SK-N-SH (cell line): ENCODE measurements around the gene GNG3. TPM values are rescaled to one million over a fixed set of nuclear protein-coding genes. Genes with fewer than 3 reads are reported as not detected.

Source experiments
- CTCF ChIA-PET: fragments of 300-600, 350-600 bp; formaldehyde crosslinking; extraction: SDS; loops from one replicate; lab custom pipeline; 2021; lab: Yijun Ruan, JAX
- POLR2A ChIA-PET: fragments of 350-600 bp; sonication (Branson Sonifier 250); formaldehyde crosslinking; extraction: SDS; loops from one replicate; lab custom pipeline; 2020; ENCODE audit warnings: antibody characterized with exemption, inconsistent platforms; lab: Yijun Ruan, JAX
- DNase-seq: peaks from one replicate; pipeline ENCODE4 v3.0.0; 2012
- H2AFZ ChIP-seq: fragments of 200-600 bp; sonication (generic); 2 replicates; pipeline ENCODE4 v1.8.1; 2016; ENCODE audit warnings: antibody characterized with exemption, mild to moderate bottlenecking, low read depth
- H3F3A ChIP-seq: fragments of 200-600 bp; sonication (generic); replicated peaks from 2 replicates; pipeline ENCODE3; 2016; ENCODE audit warnings: antibody characterized with exemption, mild to moderate bottlenecking; ENCODE audit not compliant: insufficient read depth
- H3K27ac ChIP-seq, 2 experiments: fragments of 200-500 bp in 1 of 2; fragments of 200-600 bp in 1 of 2; sonication (Bioruptor generic) in 1 of 2; sonication (generic), shearing (Covaris generic) in 1 of 2; 2 replicates each; pipeline versions ENCODE4 v1.5.1 to v1.6.1; 2014 to 2016; ENCODE audit warnings: low read depth in 2 of 2, inconsistent platforms in 1 of 2, low read length in 1 of 2, mild to moderate bottlenecking in 1 of 2, mixed read lengths in 1 of 2
- H3K27me3 ChIP-seq: fragments of 200-600 bp; sonication (generic), shearing (Covaris generic); 2 replicates; pipeline ENCODE4 v1.6.1; 2016; ENCODE audit warnings: mixed run types; ENCODE audit not compliant: insufficient read depth
- H3K36me3 ChIP-seq, 2 experiments: fragments of 200-500 bp in 1 of 2; fragments of 200-600 bp in 1 of 2; sonication (Bioruptor generic) in 1 of 2; sonication (generic) in 1 of 2; replicated peaks in 1 of 2; 2 replicates each; pipeline versions ENCODE3 to v1.5.1; 2014 to 2016; ENCODE audit warnings: low read length in 1 of 2, mild to moderate bottlenecking in 1 of 2; ENCODE audit not compliant: insufficient read depth in 2 of 2, control insufficient read depth in 1 of 2
- H3K4me1 ChIP-seq, 2 experiments: fragments of 200-500 bp in 1 of 2; fragments of 200-600 bp in 1 of 2; sonication (Bioruptor generic) in 1 of 2; sonication (generic), shearing (Covaris generic) in 1 of 2; 2 replicates each; pipeline versions ENCODE4 v1.5.1 to v1.6.1; 2014 to 2016; ENCODE audit warnings: low read depth in 1 of 2, low read length in 1 of 2, mixed run types in 1 of 2; ENCODE audit not compliant: insufficient read depth in 2 of 2, control insufficient read depth in 1 of 2
- H3K4me2 ChIP-seq: fragments of 200-600 bp; sonication (generic), shearing (Covaris generic); 2 replicates; pipeline ENCODE4 v1.6.1; 2017; ENCODE audit warnings: mixed run types
- H3K4me3 ChIP-seq, 2 experiments: fragments of 200-500 bp in 1 of 2; fragments of 200-600 bp in 1 of 2; sonication (Bioruptor generic) in 1 of 2; sonication (generic), shearing (Covaris generic) in 1 of 2; 2 replicates each; pipeline versions ENCODE4 v1.5.1 to v1.8.1; 2014 to 2016; ENCODE audit warnings: low read depth in 2 of 2, inconsistent platforms in 1 of 2, low read length in 1 of 2, mild to moderate bottlenecking in 1 of 2, mixed read lengths in 1 of 2, moderate library complexity in 1 of 2
- H3K79me2 ChIP-seq: fragments of 200-600 bp; sonication (generic); 2 replicates; pipeline ENCODE4 v1.8.1; 2017; ENCODE audit warnings: mild to moderate bottlenecking; ENCODE audit not compliant: insufficient read depth
- H3K9ac ChIP-seq: fragments of 200-600 bp; sonication (generic); 2 replicates; pipeline ENCODE4 v1.6.1; 2017; ENCODE audit warnings: mixed run types
- H3K9me2 ChIP-seq: fragments of 200-600 bp; sonication (generic); 2 replicates; pipeline ENCODE4 v1.6.1; 2017; ENCODE audit warnings: mixed run types
- H3K9me3 ChIP-seq: fragments of 200-600 bp; sonication (generic); 2 replicates; pipeline ENCODE4 v1.6.1; 2017; ENCODE audit warnings: mixed run types, mild to moderate bottlenecking, moderate library complexity
- H4K20me1 ChIP-seq: fragments of 200-600 bp; sonication (generic); 2 replicates; pipeline ENCODE4 v1.6.1; 2017; ENCODE audit warnings: mild to moderate bottlenecking, mixed run types; ENCODE audit not compliant: insufficient read depth
- CHD2 ChIP-seq: fragments of 150-350 bp; IDR thresholded peaks from 2 replicates; pipeline ENCODE4 v1.6.1; 2018; ENCODE audit warnings: low read length; ENCODE audit not compliant: partially characterized antibody
- EZH2phosphoT487 ChIP-seq: fragments of 200-600 bp; sonication (generic); IDR thresholded peaks from 2 replicates; pipeline ENCODE4 v1.6.1; 2017; ENCODE audit warnings: low read depth, mixed run types, mild to moderate bottlenecking, antibody characterized with exemption, moderate library complexity, borderline replicate concordance
- FOSL2 ChIP-seq: IDR thresholded peaks from 2 replicates; pipeline ENCODE4 v1.4.0; 2012; ENCODE audit warnings: low read depth, mild to moderate bottlenecking, moderate library complexity, borderline replicate concordance
- FOXM1 ChIP-seq: IDR thresholded peaks from 2 replicates; pipeline ENCODE4 v1.4.0; 2012; ENCODE audit warnings: low read depth, mild to moderate bottlenecking
- GABPA ChIP-seq: IDR thresholded peaks from 2 replicates; pipeline ENCODE4 v1.4.0; 2012; ENCODE audit warnings: low read depth, mild to moderate bottlenecking
- GATA2 ChIP-seq: sonication (generic); formaldehyde crosslinking; IDR thresholded peaks from 2 replicates; pipeline ENCODE4 v1.5.0; 2020; ENCODE audit warnings: mild to moderate bottlenecking, missing genetic modification reagents
- MEF2A ChIP-seq: IDR thresholded peaks from 2 replicates; pipeline ENCODE4 v1.4.0; 2012; ENCODE audit warnings: low read depth, borderline replicate concordance
- MXI1 ChIP-seq: IDR thresholded peaks from 2 replicates; pipeline ENCODE4 v1.6.1; 2012; ENCODE audit warnings: mild to moderate bottlenecking, low read depth, low read length, improper control_type of control experiment
- NFIC ChIP-seq: IDR thresholded peaks from 2 replicates; pipeline ENCODE4 v1.4.0; 2012; ENCODE audit warnings: borderline replicate concordance
- POLR2AphosphoS5 ChIP-seq: IDR thresholded peaks from 2 replicates; pipeline ENCODE4 v1.6.1; 2012; ENCODE audit warnings: low read depth, low read length
- RAD21 ChIP-seq: IDR thresholded peaks from 2 replicates; pipeline ENCODE4 v1.6.1; 2012; ENCODE audit warnings: mild to moderate bottlenecking, low read length
- RCOR1 ChIP-seq: fragments of 150-350 bp; IDR thresholded peaks from 2 replicates; pipeline ENCODE4 v1.6.1; 2017; ENCODE audit warnings: antibody characterized with exemption, low read length
- RFX5 ChIP-seq: IDR thresholded peaks from 2 replicates; pipeline ENCODE4 v1.6.1; 2012; ENCODE audit warnings: mild to moderate bottlenecking, improper control_type of control experiment, low read length
- RXRA ChIP-seq: IDR thresholded peaks from 2 replicates; pipeline ENCODE4 v1.4.0; 2012; ENCODE audit warnings: low read depth, mild to moderate bottlenecking, borderline replicate concordance
- SIN3A ChIP-seq: IDR thresholded peaks from 2 replicates; pipeline ENCODE4 v1.6.1; 2012; ENCODE audit warnings: low read depth, mild to moderate bottlenecking, low read length, moderate library complexity, borderline replicate concordance
- SMC3 ChIP-seq: IDR thresholded peaks from 2 replicates; pipeline ENCODE4 v1.6.1; 2012; ENCODE audit warnings: low read depth, low read length, improper control_type of control experiment
- TCF12 ChIP-seq: IDR thresholded peaks from 2 replicates; pipeline ENCODE4 v1.4.0; 2012
- YY1 ChIP-seq: IDR thresholded peaks from 2 replicates; pipeline ENCODE4 v1.4.0; 2012; ENCODE audit warnings: low read depth, mild to moderate bottlenecking
- WGBS: methylation state at CpG from one replicate; pipeline ENCODE4 v1.1.6; 2017; ENCODE audit warnings: low lambda C conversion rate; 5-methylcytosine and 5-hydroxymethylcytosine counted together
- polyA plus RNA-seq, 3 experiments: library from polyadenylated mRNA; depleted of rRNA; stranded (reverse); fragments of >200 nt; gene quantifications; 2 replicates each; pipeline ENCODE4 v1.2.3, GENCODE V29; 2012
- TF ChIP-seq, protein P1 (sequence below): fragments of 200-600 bp; sonication (generic); IDR thresholded peaks from 2 replicates; pipeline ENCODE4 v1.6.1; 2017; ENCODE audit warnings: antibody characterized with exemption, mild to moderate bottlenecking, moderate library complexity
- TF ChIP-seq, protein P2 (sequence below): fragments of 150-350 bp; IDR thresholded peaks from 2 replicates; pipeline ENCODE4 v1.6.1; 2016; ENCODE audit warnings: mild to moderate bottlenecking, low read depth, low read length
- TF ChIP-seq, protein P3 (sequence below): IDR thresholded peaks from 2 replicates; pipeline ENCODE4 v1.4.0; 2012; ENCODE audit warnings: low read depth

GNG3 gene
- polyA plus RNA-seq, 1 of the 3 experiments (the other 2 are of a cell fraction) = 0.16 TPM

DNA sequence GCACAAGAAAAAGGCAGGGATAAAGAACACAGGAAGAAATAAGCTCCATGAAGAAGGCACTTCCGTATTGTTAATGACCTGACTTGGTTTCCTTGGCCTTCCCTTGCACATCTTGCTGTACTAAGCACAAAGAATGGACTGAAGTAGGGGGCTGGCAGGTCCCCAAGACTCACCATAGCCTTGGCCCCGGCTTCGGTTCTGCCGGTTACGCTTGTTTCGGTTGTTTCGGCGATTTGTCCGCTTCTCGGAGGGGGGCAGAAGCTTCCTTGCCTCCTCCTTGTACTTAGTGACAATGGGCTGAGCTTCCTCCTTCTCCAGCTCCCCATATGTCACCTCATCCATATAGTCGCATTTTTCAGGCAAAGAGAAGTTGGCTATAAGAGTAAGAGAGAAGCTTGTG is 9.3 kb downstream of the GNG3 start:
- TF ChIP-seq YY1 (no peak), GATA2 (CRISPR knock-in tag) (no peak), CHD2 (no peak), MEF2A (no peak), EZH2phosphoT487 (no peak), SMC3 (no peak)
- TF ChIP-seq, protein P1, sequence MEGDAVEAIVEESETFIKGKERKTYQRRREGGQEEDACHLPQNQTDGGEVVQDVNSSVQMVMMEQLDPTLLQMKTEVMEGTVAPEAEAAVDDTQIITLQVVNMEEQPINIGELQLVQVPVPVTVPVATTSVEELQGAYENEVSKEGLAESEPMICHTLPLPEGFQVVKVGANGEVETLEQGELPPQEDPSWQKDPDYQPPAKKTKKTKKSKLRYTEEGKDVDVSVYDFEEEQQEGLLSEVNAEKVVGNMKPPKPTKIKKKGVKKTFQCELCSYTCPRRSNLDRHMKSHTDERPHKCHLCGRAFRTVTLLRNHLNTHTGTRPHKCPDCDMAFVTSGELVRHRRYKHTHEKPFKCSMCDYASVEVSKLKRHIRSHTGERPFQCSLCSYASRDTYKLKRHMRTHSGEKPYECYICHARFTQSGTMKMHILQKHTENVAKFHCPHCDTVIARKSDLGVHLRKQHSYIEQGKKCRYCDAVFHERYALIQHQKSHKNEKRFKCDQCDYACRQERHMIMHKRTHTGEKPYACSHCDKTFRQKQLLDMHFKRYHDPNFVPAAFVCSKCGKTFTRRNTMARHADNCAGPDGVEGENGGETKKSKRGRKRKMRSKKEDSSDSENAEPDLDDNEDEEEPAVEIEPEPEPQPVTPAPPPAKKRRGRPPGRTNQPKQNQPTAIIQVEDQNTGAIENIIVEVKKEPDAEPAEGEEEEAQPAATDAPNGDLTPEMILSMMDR = no peak
- peaks cover 68% of the 10 kb centered on the region for H3K79me2 ChIP-seq
- H3K4me1 ChIP-seq = no peaks in the 10 kb centered on the region; a peak in 1 of 4 replicates
- H2AFZ ChIP-seq = no peak overlapping the region
- H3K36me3 ChIP-seq = peaks cover 77 to 90% of the 10 kb centered on the region in 2 experiments
- no peaks in the 10 kb centered on the region for H3K9me2 ChIP-seq
- no peaks in the 10 kb centered on the region for H3K27me3 ChIP-seq
- ChIA-PET CTCF (interaction anchor here (1.6 to 2.0 kb wide), 3 partner anchors 11 to 70 kb away, joined by 3 to 5 read pairs (median 4); partner anchors contain the start of genes HNRNPUL2 and TTC9C), POLR2A (no interaction called here)
- no peak overlapping the region for H3K27ac ChIP-seq
- H3F3A ChIP-seq = peaks cover 50% of the 10 kb centered on the region
- H3K4me3 ChIP-seq = no peak overlapping the region
- DNase-seq = no peak
- no peaks in the 10 kb centered on the region for H3K9me3 ChIP-seq
- 96% methylated on average over 11 of the region's 11 CpGs for WGBS
- no peaks in the 10 kb centered on the region for H4K20me1 ChIP-seq
- H3K4me2 ChIP-seq = no peak overlapping the region
- no peak overlapping the region for H3K9ac ChIP-seq

- no peak overlapping the region for H3K9ac ChIP-seq
- 100% methylated on average over 2 of the region's 2 CpGs for WGBS
- TF ChIP-seq GABPA (no peak), CHD2 (no peak), TCF12 (no peak), FOXM1 (no peak), RCOR1 (no peak), NFIC (no peak), MXI1 (no peak), POLR2AphosphoS5 (no peak), SIN3A (no peak), SMC3 (no peak), RAD21 (no peak), FOSL2 (no peak), MEF2A (no peak), RFX5 (no peak), RXRA (no peak), EZH2phosphoT487 (no peak)
- TF ChIP-seq, protein P2, sequence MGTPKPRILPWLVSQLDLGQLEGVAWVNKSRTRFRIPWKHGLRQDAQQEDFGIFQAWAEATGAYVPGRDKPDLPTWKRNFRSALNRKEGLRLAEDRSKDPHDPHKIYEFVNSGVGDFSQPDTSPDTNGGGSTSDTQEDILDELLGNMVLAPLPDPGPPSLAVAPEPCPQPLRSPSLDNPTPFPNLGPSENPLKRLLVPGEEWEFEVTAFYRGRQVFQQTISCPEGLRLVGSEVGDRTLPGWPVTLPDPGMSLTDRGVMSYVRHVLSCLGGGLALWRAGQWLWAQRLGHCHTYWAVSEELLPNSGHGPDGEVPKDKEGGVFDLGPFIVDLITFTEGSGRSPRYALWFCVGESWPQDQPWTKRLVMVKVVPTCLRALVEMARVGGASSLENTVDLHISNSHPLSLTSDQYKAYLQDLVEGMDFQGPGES = no peak
- TF ChIP-seq, protein P3, sequence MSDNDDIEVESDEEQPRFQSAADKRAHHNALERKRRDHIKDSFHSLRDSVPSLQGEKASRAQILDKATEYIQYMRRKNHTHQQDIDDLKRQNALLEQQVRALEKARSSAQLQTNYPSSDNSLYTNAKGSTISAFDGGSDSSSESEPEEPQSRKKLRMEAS = no peak
- TF ChIP-seq, protein P1 = no peak
Measured at GRCh38 chr11:62719302-62719978, 12.0 kb downstream of the GNG3 start.

More at GRCh38 chr11:62719302-62719978, 12.0 kb downstream of the GNG3 start:
- no peak overlapping the region for H3K27ac ChIP-seq
- H2AFZ ChIP-seq = no peak overlapping the region
- peaks cover 77 to 94% of the 10 kb centered on the region in 2 experiments for H3K36me3 ChIP-seq
- peaks cover 33% of the 10 kb centered on the region for H3F3A ChIP-seq
- peaks cover 94% of the 10 kb centered on the region for H3K79me2 ChIP-seq
- ChIA-PET POLR2A (no interaction called here), CTCF (no interaction called here)
- no peak for DNase-seq
- no peaks in the 10 kb centered on the region for H3K9me2 ChIP-seq
- no peak overlapping the region for H3K4me2 ChIP-seq
- no peak overlapping the region for H3K4me3 ChIP-seq
- no peaks in the 10 kb centered on the region for H3K27me3 ChIP-seq
- peaks cover 5 to 11% of the 10 kb centered on the region in 2 experiments; a peak in 3 of 4 replicates for H3K4me1 ChIP-seq
- H4K20me1 ChIP-seq = peaks cover 13% of the 10 kb centered on the region
- H3K9me3 ChIP-seq = no peaks in the 10 kb centered on the region
